ENCODE measurements around the gene PRR32. TPM values are rescaled to one million over a fixed set of nuclear protein-coding genes. Genes with fewer than 3 reads are reported as not detected.

Gene PRR32
- total RNA-seq (2021) (not detected in 2 replicates), Bru-seq, nascent RNA (not detected), BruChase-seq, experiment 1, labeled RNA remaining after a 2-hour chase (not detected), BruChase-seq, experiment 2, labeled RNA remaining after a 6-hour chase (not detected)
- long read RNA-seq, result 0 reads

- Histone ChIP-seq H3K9me3 (ENCODE audit: low read depth, low read length, poor library complexity, severe bottlenecking) (no peaks in the 10 kb centered on the region), H3K4me3 (ENCODE audit: low read depth, low read length, poor library complexity, severe bottlenecking) (no peak within 1 kb of the TSS), H3K27me3 (replicated peaks; ENCODE audit: insufficient read depth, low read depth, low read length, poor library complexity) (no peaks in the 10 kb centered on the region), H3K4me1 (ENCODE audit: insufficient read depth, low read length, poor library complexity, severe bottlenecking) (no peaks in the 10 kb centered on the region), H3K27ac (ENCODE audit: low read depth, low read length, poor library complexity, severe bottlenecking) (no peak within 1 kb of the TSS), H3K36me3 (ENCODE audit: insufficient read depth, low read length, poor library complexity, severe bottlenecking) (no peaks in the 10 kb centered on the region)
- no peak for DNase-seq (ENCODE audit: low spot score)
- intact Hi-C loops (cut with micrococcal nuclease; ENCODE audit: unreplicated experiment), result no loop called here
- TF ChIP-seq EZH2 (IDR thresholded peaks at IDR 0.05; ENCODE audit: borderline replicate concordance, low read depth, low read length, poor library complexity, severe bottlenecking) (no peak), CTCF (conservative IDR thresholded peaks at IDR 0.05; ENCODE audit: low read depth, low read length) (no peak)
- CTCF ChIA-PET, result no interaction called here
- POLR2A ChIA-PET (ENCODE audit: low non-redundant PET), result no interaction called here
- BruUV-seq (replicated peaks), result no TSS peak
These were observed at the start of gene PRR32 for GRCh38 chrX:126819429-126819828. Gene PRR32 (plus strand): TSS chrX:126819729. CDS start chrX:126819844, 115 bp downstream.

- TF ChIP-seq EZH2 (IDR thresholded peaks at IDR 0.05; ENCODE audit: borderline replicate concordance, low read depth, low read length, poor library complexity, severe bottlenecking), result no peak
- TF ChIP-seq CTCF (conservative IDR thresholded peaks at IDR 0.05; ENCODE audit: low read depth, low read length), result peak; percentile 61
- no peaks in the 10 kb centered on the region for H3K9me3 ChIP-seq (ENCODE audit: low read depth, low read length, poor library complexity, severe bottlenecking)
- intact Hi-C loops (cut with micrococcal nuclease; ENCODE audit: unreplicated experiment), result loop anchor here (2.0 kb wide), 1 partner anchor 267 kb away; no protein-coding TSS in a partner anchor
- H3K4me1 ChIP-seq (ENCODE audit: insufficient read depth, low read length, poor library complexity, severe bottlenecking), result peaks cover 4% of the 10 kb centered on the region
- ChIA-PET POLR2A (ENCODE audit: low non-redundant PET) (no interaction called here), CTCF (interaction anchor here (1.8 kb wide), 1 partner anchor 268 kb away, joined by 7 read pairs; no protein-coding TSS in a partner anchor)
- no TSS peak for BruUV-seq (replicated peaks)
- H3K4me3 ChIP-seq (ENCODE audit: low read depth, low read length, poor library complexity, severe bottlenecking), result no peak overlapping the region
- DNase-seq (ENCODE audit: low spot score), result peak; percentile 37
- H3K36me3 ChIP-seq (ENCODE audit: insufficient read depth, low read length, poor library complexity, severe bottlenecking), result no peaks in the 10 kb centered on the region
- no peak overlapping the region for H3K27ac ChIP-seq (ENCODE audit: low read depth, low read length, poor library complexity, severe bottlenecking)
- no peaks in the 10 kb centered on the region for H3K27me3 ChIP-seq (replicated peaks; ENCODE audit: insufficient read depth, low read depth, low read length, poor library complexity)
These were observed 49.4 kb upstream of the PRR32 start for GRCh38 chrX:126770179-126770578.

- BruUV-seq (replicated peaks), result no TSS peak
- Histone ChIP-seq H3K4me3 (ENCODE audit: low read depth, low read length, poor library complexity, severe bottlenecking) (no peak overlapping the region), H3K27ac (ENCODE audit: low read depth, low read length, poor library complexity, severe bottlenecking) (no peak overlapping the region), H3K9me3 (ENCODE audit: low read depth, low read length, poor library complexity, severe bottlenecking) (peaks cover 4% of the 10 kb centered on the region), H3K27me3 (replicated peaks; ENCODE audit: insufficient read depth, low read depth, low read length, poor library complexity) (no peaks in the 10 kb centered on the region), H3K36me3 (ENCODE audit: insufficient read depth, low read length, poor library complexity, severe bottlenecking) (no peaks in the 10 kb centered on the region), H3K4me1 (ENCODE audit: insufficient read depth, low read length, poor library complexity, severe bottlenecking) (no peaks in the 10 kb centered on the region)
- ChIA-PET POLR2A (ENCODE audit: low non-redundant PET) (no interaction called here), CTCF (no interaction called here)
- intact Hi-C loops (cut with micrococcal nuclease; ENCODE audit: unreplicated experiment), result no loop called here
- DNase-seq (ENCODE audit: low spot score), result no peak
- TF ChIP-seq CTCF (conservative IDR thresholded peaks at IDR 0.05; ENCODE audit: low read depth, low read length) (no peak), EZH2 (IDR thresholded peaks at IDR 0.05; ENCODE audit: borderline replicate concordance, low read depth, low read length, poor library complexity, severe bottlenecking) (no peak)
These were observed 34.0 kb upstream of the PRR32 start for GRCh38 chrX:126785539-126785938.
